OCI-LY1 (cell line): ENCODE measurements around the gene ACSS1.

Experiments used
- H2AFZ ChIP-seq: fragments of 200-600 bp; sonication (generic), shearing (Covaris generic); 2 replicates; pipeline ENCODE4 v1.6.0; 2014; ENCODE audit warnings: antibody characterized with exemption, mild to moderate bottlenecking, low read length
- H3F3A ChIP-seq: fragments of 200-600 bp; sonication (generic), shearing (Covaris generic); 2 replicates; pipeline ENCODE4 v1.6.0; 2014; ENCODE audit warnings: mild to moderate bottlenecking, antibody characterized with exemption, low read length, moderate library complexity; ENCODE audit not compliant: insufficient read depth
- H3K27ac ChIP-seq: fragments of 200-600 bp; sonication (generic); 2 replicates; pipeline ENCODE4 v1.5.1; 2014; ENCODE audit warnings: low read length, mixed run types, mild to moderate bottlenecking, low read depth; ENCODE audit not compliant: poor library complexity, severe bottlenecking
- H3K27me3 ChIP-seq: fragments of 200-600 bp; sonication (generic); 2 replicates; pipeline ENCODE4 v1.6.0; 2014; ENCODE audit warnings: antibody characterized with exemption, mild to moderate bottlenecking, low read length, moderate library complexity; ENCODE audit not compliant: insufficient read depth
- H3K36me3 ChIP-seq: fragments of 200-600 bp; sonication (generic); 2 replicates; pipeline ENCODE4 v1.6.1; 2014; ENCODE audit warnings: mild to moderate bottlenecking, antibody characterized with exemption, low read length, moderate library complexity, mixed read lengths; ENCODE audit not compliant: insufficient read depth
- H3K4me1 ChIP-seq: fragments of 200-600 bp; sonication (generic); 2 replicates; pipeline ENCODE4 v1.5.1; 2014; ENCODE audit warnings: mild to moderate bottlenecking, low read length, moderate library complexity; ENCODE audit not compliant: insufficient read depth, severe bottlenecking
- H3K4me2 ChIP-seq: fragments of 200-600 bp; sonication (generic), shearing (Covaris generic); 2 replicates; pipeline ENCODE4 v1.6.1; 2014; ENCODE audit warnings: low read length
- H3K4me3 ChIP-seq: fragments of 200-600 bp; sonication (generic); 2 replicates; pipeline ENCODE4 v1.5.1; 2014; ENCODE audit warnings: low read length, low read depth, mild to moderate bottlenecking, mixed read lengths; ENCODE audit not compliant: poor library complexity, severe bottlenecking
- H3K79me2 ChIP-seq: fragments of 200-600 bp; shearing (Covaris generic); 2 replicates; pipeline ENCODE4 v1.6.1; 2016; ENCODE audit warnings: mixed run types, low read length, mixed read lengths; ENCODE audit not compliant: insufficient read depth
- H3K9ac ChIP-seq: fragments of 200-600 bp; sonication (generic), shearing (Covaris generic); 2 replicates; pipeline ENCODE4 v1.6.1; 2014; ENCODE audit warnings: mild to moderate bottlenecking, low read length, mixed read lengths
- H3K9me2 ChIP-seq: fragments of 200-600 bp; sonication (generic), shearing (Covaris generic); 2 replicates; pipeline ENCODE4 v1.6.1; 2014; ENCODE audit warnings: low read depth, mild to moderate bottlenecking, low read length, mixed read lengths
- H3K9me3 ChIP-seq: fragments of 200-600 bp; shearing (Covaris generic); 2 replicates; pipeline ENCODE4 v1.6.1; 2014; ENCODE audit warnings: low read length, mixed read lengths
- H4K20me1 ChIP-seq: fragments of 200-600 bp; sonication (generic), shearing (Covaris generic); 2 replicates; pipeline ENCODE4 v1.6.0; 2016; ENCODE audit warnings: mild to moderate bottlenecking, low read length; ENCODE audit not compliant: insufficient read depth
- EZH2 ChIP-seq: fragments of 200-600 bp; sonication (generic), shearing (Covaris generic); IDR thresholded peaks from 2 replicates; pipeline ENCODE4 v1.8.0; 2017; ENCODE audit warnings: borderline replicate concordance, mixed run types, mild to moderate bottlenecking, antibody characterized with exemption, low read length, moderate library complexity, mixed read lengths
- TF ChIP-seq, protein P1 (sequence below): fragments of 200-600 bp; sonication (generic), shearing (Covaris generic); IDR thresholded peaks from 2 replicates; pipeline ENCODE4 v1.5.1; 2017; ENCODE audit warnings: mild to moderate bottlenecking, antibody characterized with exemption, low read length, moderate library complexity, mixed read lengths

Gene ACSS1

DNA sequence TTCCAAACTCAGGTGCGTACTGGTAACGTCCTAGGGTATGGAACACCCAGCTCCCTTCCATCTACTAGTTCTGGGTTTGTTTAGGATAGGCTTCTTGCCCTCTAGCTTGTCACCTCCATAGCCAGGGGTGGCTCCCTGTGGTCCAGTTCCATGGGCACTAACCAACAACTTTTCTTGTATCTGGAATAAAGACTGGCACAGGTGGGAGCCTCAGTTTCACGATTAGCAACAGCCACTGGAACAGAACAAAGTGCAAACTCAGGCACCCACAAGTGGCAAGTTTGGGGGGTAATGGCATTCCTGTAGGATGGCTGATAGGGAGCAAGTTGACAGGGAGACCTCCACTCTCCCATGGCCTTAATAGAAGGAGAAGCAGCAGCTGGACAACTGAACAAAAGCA is 59.8 kb downstream of the ACSS1 start:
- Histone ChIP-seq H3K9me2 (no peaks in the 10 kb centered on the region), H3K9ac (no peak overlapping the region), H2AFZ (no peak overlapping the region), H3K27me3 (no peaks in the 10 kb centered on the region), H3K4me1 (peaks cover 17% of the 10 kb centered on the region), H3K79me2 (no peaks in the 10 kb centered on the region), H3K4me3 (no peak overlapping the region), H3K9me3 (no peaks in the 10 kb centered on the region), H3K27ac (no peak overlapping the region), H3K4me2 (no peak overlapping the region), H3K36me3 (no peaks in the 10 kb centered on the region), H4K20me1 (no peaks in the 10 kb centered on the region), H3F3A (no peaks in the 10 kb centered on the region)
- no peak for TF ChIP-seq EZH2
- TF ChIP-seq, protein P1, sequence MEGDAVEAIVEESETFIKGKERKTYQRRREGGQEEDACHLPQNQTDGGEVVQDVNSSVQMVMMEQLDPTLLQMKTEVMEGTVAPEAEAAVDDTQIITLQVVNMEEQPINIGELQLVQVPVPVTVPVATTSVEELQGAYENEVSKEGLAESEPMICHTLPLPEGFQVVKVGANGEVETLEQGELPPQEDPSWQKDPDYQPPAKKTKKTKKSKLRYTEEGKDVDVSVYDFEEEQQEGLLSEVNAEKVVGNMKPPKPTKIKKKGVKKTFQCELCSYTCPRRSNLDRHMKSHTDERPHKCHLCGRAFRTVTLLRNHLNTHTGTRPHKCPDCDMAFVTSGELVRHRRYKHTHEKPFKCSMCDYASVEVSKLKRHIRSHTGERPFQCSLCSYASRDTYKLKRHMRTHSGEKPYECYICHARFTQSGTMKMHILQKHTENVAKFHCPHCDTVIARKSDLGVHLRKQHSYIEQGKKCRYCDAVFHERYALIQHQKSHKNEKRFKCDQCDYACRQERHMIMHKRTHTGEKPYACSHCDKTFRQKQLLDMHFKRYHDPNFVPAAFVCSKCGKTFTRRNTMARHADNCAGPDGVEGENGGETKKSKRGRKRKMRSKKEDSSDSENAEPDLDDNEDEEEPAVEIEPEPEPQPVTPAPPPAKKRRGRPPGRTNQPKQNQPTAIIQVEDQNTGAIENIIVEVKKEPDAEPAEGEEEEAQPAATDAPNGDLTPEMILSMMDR: no peak

DNA sequence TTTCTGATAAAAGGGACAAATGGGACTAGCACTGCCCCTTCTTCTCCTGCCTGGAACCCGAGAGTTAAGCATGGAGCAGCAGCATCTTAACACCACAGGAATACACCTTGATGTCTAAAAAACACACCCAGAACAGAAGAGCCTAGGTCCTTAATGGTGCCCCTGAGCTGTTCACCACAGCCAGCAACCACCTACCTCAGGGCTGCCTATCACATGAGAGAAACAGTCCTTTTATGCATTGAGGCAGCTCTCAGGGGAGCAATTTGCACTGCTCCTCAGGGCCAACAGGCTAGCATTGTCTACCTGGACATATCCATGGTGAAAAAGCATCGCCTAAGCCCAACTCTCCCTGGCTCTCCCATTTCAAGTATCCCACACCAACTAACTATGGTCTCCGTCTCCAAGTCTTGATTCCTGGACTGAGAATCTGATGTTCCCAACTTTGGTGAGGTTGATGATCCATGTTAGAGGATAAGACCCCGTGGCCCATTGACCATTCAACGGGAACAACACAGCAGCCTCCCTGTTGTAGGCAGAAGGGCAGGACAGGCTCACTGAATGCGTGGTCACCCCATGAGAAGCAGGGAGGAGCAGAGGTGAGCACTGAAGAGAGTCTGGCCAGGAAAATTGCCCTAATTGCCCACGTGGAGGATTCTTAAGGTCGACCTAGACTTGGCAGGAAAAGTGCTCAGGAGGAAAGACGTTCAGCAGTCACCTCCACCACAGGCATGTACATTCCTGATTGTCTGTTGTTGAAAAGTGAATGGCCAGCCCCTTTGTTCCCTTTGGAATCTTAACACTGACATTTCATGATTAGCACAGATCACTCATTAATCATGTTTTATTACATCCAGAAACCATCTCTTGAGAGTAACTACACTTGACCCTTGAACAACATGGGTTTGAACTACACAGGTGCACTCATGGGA is 61.2 kb downstream of the ACSS1 start:
- Histone ChIP-seq H3K36me3 (no peaks in the 10 kb centered on the region), H3K79me2 (no peaks in the 10 kb centered on the region), H2AFZ (no peak overlapping the region), H3K27ac (no peak overlapping the region), H3K9me3 (no peaks in the 10 kb centered on the region), H3K9me2 (no peaks in the 10 kb centered on the region), H3K4me3 (no peak overlapping the region), H4K20me1 (no peaks in the 10 kb centered on the region), H3K4me1 (peaks cover 23% of the 10 kb centered on the region), H3F3A (no peaks in the 10 kb centered on the region), H3K27me3 (no peaks in the 10 kb centered on the region), H3K9ac (no peak overlapping the region), H3K4me2 (no peak overlapping the region)
- TF ChIP-seq, protein P1: no peak
- TF ChIP-seq EZH2: no peak

DNA sequence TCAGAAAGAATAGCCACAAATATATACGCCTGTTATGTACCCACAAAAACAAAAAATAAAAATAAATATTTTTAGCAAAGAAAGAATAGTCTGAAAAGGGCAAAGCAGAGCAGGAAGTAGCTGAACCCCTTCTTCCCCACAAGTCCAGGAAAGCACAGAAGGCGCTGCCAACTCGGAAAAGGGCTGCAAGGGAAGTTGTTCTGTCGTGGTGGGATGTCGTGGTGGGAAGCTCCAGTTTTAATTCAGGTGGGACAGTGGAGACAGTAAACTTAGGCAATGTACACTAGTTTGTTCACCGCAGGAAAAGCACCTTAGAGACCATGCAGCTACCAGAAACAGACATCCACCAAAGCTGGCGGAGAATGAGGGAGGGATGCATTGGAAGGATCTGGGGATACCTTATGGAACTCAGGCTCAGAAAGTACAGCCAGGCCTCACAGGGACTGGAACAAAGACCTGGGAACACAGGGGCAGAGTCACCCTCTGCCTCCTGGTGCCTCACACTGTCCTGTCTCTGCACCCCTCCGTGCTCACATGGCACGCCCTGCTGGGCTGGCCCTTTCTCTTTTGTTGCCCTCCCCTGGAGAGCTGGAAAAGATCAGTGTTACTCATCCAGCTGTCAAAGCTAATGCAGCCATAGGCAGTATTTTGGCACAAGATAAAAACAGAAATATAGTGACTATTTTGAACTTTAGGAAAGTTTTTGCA is 62.0 kb downstream of the ACSS1 start:
- H3K9me3 ChIP-seq: no peaks in the 10 kb centered on the region
- H3K27me3 ChIP-seq: no peaks in the 10 kb centered on the region
- H3K79me2 ChIP-seq: no peaks in the 10 kb centered on the region
- no peak overlapping the region for H3K4me2 ChIP-seq
- H3K36me3 ChIP-seq: no peaks in the 10 kb centered on the region
- no peaks in the 10 kb centered on the region for H3F3A ChIP-seq
- H4K20me1 ChIP-seq: no peaks in the 10 kb centered on the region
- peaks cover 32% of the 10 kb centered on the region for H3K4me1 ChIP-seq
- TF ChIP-seq EZH2: no peak
- TF ChIP-seq, protein P1: no peak
- no peaks in the 10 kb centered on the region for H3K9me2 ChIP-seq
- no peak overlapping the region for H2AFZ ChIP-seq
- no peak overlapping the region for H3K27ac ChIP-seq
- H3K9ac ChIP-seq: no peak overlapping the region
- H3K4me3 ChIP-seq: no peak overlapping the region
